ENCODE results near the gene SH3RF3.

GRCh38 chr2:109419171-109419756 is 290.3 kb downstream of the SH3RF3 start:
- TF ChIP-seq POLR2A (IDR thresholded peaks at IDR 0.05) (no peak), CTCF (IDR thresholded peaks at IDR 0.05) (no peak)
